A549 (cell line): ENCODE data around the gene PCDHGB7. TPM values are rescaled to one million over a fixed set of nuclear protein-coding genes. Genes with fewer than 3 reads are reported as not detected.

Experiments used
- ATAC-seq, 2 experiments: fragments of 200-7000 bp in 1 of 2; fragments of >200 bp in 1 of 2; cut with Nextera tagmentation in 1 of 2; cut with Tn5 transposase in 1 of 2; 3 replicates each; pipeline versions ENCODE4 v1.8.0 to v1.9.1; 2018 to 2020; ENCODE audit warnings: mild to moderate bottlenecking in 1 of 2, moderate library complexity in 1 of 2
- CTCF ChIA-PET: fragments of 300-600 bp; sonication (Branson Sonifier 250); formaldehyde crosslinking; extraction: SDS; loops from one replicate; lab custom pipeline; 2021; ENCODE audit warnings: antibody characterized with exemption, inconsistent platforms; lab: Yijun Ruan, JAX
- POLR2A ChIA-PET: fragments of 350-600 bp; formaldehyde crosslinking; extraction: SDS; loops from one replicate; lab custom pipeline; 2021; ENCODE audit warnings: antibody characterized with exemption, inconsistent platforms; lab: Yijun Ruan, JAX
- DNase-seq, 2 experiments: peaks; one replicate each; pipeline versions ENCODE4 v3.0.0 to v3.0.0-alpha.2; 2011 to 2016; ENCODE audit warnings: low read depth in 1 of 2, low spot score in 1 of 2
- FAIRE-seq: peaks from 2 replicates; lab custom pipeline; 2011; peaks lifted over from hg19 to GRCh38; lab: Jason Lieb, UNC
- H3K27ac ChIP-seq, 2 experiments: fragments of >200 bp; sonication (Bioruptor Twin); formaldehyde crosslinking; 3 replicates each; pipeline ENCODE4 v1.5.1; 2016 to 2017
- H3K4me1 ChIP-seq: fragments of >200 bp; sonication (Bioruptor Twin); formaldehyde crosslinking; 3 replicates; pipeline ENCODE4 v1.6.1; 2016
- H3K4me2 ChIP-seq: fragments of >200 bp; sonication (Bioruptor Twin); formaldehyde crosslinking; 3 replicates; pipeline ENCODE4 v1.6.1; 2016
- H3K4me3 ChIP-seq: fragments of >200 bp; sonication (Bioruptor Twin); formaldehyde crosslinking; 3 replicates; pipeline ENCODE4 v1.5.1; 2016
- H3K9me3 ChIP-seq: fragments of >200 bp; sonication (Bioruptor Twin); formaldehyde crosslinking; 3 replicates; pipeline ENCODE4 v1.6.1; 2016
- ATOH8 ChIP-seq: fragments of 250-450 bp; sonication (Bioruptor Pico); IDR thresholded peaks from 2 replicates; pipeline ENCODE4 v1.5.0; 2020; ENCODE audit warnings: low read depth, mild to moderate bottlenecking, moderate library complexity
- CHD4 ChIP-seq: fragments of 200-600 bp; sonication (generic); IDR thresholded peaks from 2 replicates; pipeline ENCODE4 v1.6.1; 2016; ENCODE audit warnings: antibody characterized with exemption, mild to moderate bottlenecking, borderline replicate concordance
- FOSB ChIP-seq: fragments of 250-450 bp; sonication (Bioruptor Pico); IDR thresholded peaks from 2 replicates; pipeline ENCODE4 v1.5.0; 2020; ENCODE audit warnings: mild to moderate bottlenecking, moderate library complexity
- FOSL2 ChIP-seq, 2 experiments: fragments of 450-650 bp in 1 of 2; fragments of >200 bp in 1 of 2; sonication (Bioruptor Twin) in 1 of 2; formaldehyde crosslinking; IDR thresholded peaks; 2 replicates each; pipeline versions ENCODE4 v1.5.0 to v1.6.1; 2016 to 2020; ENCODE audit warnings: mild to moderate bottlenecking in 1 of 2, moderate library complexity in 1 of 2
- GATA3 ChIP-seq: IDR thresholded peaks from 2 replicates; pipeline ENCODE4 v1.6.1; 2012; ENCODE audit warnings: borderline replicate concordance
- HDAC2 ChIP-seq: fragments of 200-600 bp; sonication (generic); IDR thresholded peaks from 2 replicates; pipeline ENCODE4 v1.6.1; 2016
- HMGXB4 ChIP-seq: fragments of 250-450 bp; sonication (Bioruptor Pico); IDR thresholded peaks from 2 replicates; pipeline ENCODE4 v1.5.0; 2021; ENCODE audit warnings: mild to moderate bottlenecking, moderate library complexity, borderline replicate concordance
- HOXA7 ChIP-seq: fragments of 250-450 bp; sonication (Bioruptor Pico); IDR thresholded peaks from 2 replicates; pipeline ENCODE4 v1.5.0; 2020; ENCODE audit warnings: mild to moderate bottlenecking, moderate library complexity
- HOXB5 ChIP-seq: fragments of 250-450 bp; sonication (Bioruptor Pico); IDR thresholded peaks from 2 replicates; pipeline ENCODE4 v1.5.0; 2020; ENCODE audit warnings: mild to moderate bottlenecking, moderate library complexity
- JUN ChIP-seq, 2 experiments: fragments of >200 bp; sonication (Bioruptor Twin); formaldehyde crosslinking; IDR thresholded peaks; 2 replicates in 1 of 2; 3 replicates in 1 of 2; pipeline ENCODE4 v1.6.1; 2016 to 2017
- JUNB ChIP-seq: fragments of >200 bp; sonication (Bioruptor Twin); formaldehyde crosslinking; IDR thresholded peaks from 2 replicates; pipeline ENCODE4 v1.6.1; 2016
- RARB ChIP-seq: fragments of 250-450 bp; sonication (Bioruptor Pico); IDR thresholded peaks from 2 replicates; pipeline ENCODE4 v1.8.0; 2021; ENCODE audit warnings: mild to moderate bottlenecking, moderate library complexity
- REST ChIP-seq: fragments of 200-600 bp; sonication (generic); IDR thresholded peaks from 2 replicates; pipeline ENCODE4 v1.6.1; 2016; ENCODE audit warnings: antibody characterized with exemption, mild to moderate bottlenecking, moderate library complexity
- ZFP36 ChIP-seq: fragments of 450-650 bp; IDR thresholded peaks from 2 replicates; pipeline ENCODE4 v1.6.1; 2014; ENCODE audit warnings: borderline replicate concordance; ENCODE audit not compliant: partially characterized antibody
- ZNF302 ChIP-seq: fragments of 250-450 bp; sonication (Bioruptor Pico); IDR thresholded peaks from 2 replicates; pipeline ENCODE4 v1.9.0; 2021; ENCODE audit warnings: inconsistent platforms, mild to moderate bottlenecking, moderate library complexity
- WGBS: methylation state at CpG from one replicate; pipeline ENCODE4 v1.1.6; 2017; ENCODE audit errors: missing lambda C conversion rate; 5-methylcytosine and 5-hydroxymethylcytosine counted together
- polyA plus RNA-seq, 4 experiments: library from polyadenylated mRNA; depleted of rRNA in 3 of 4; stranded (reverse); fragments of >200 nt; fragmentation: RNase III in 1 of 4; extraction: RNeasy Plus Mini Kit Qiagen cat#74134 plus additional on column Dnase treatment in 1 of 4; gene quantifications; 2 replicates in 3 of 4; 3 replicates in 1 of 4; pipeline ENCODE4 v1.2.3, GENCODE V29; 2011 to 2017

Gene PCDHGB7
- polyA plus RNA-seq, 2 of the 4 experiments (the other 2 are of a cell fraction), result 0.06 to 0.14 TPM

- Histone ChIP-seq H3K9me3 (peaks cover 68% of the 10 kb centered on the region), H3K4me2 (no peak overlapping the region), H3K4me1 (no peaks in the 10 kb centered on the region), H3K4me3 (no peak overlapping the region), H3K27ac (no peak overlapping the region)
- FAIRE-seq, result no peak
- ChIA-PET POLR2A (no interaction called here), CTCF (interaction anchor here (1.0 to 3.5 kb wide), 9 partner anchors 14 to 165 kb away, joined by 3 to 28 read pairs (median 7); partner anchors contain the start of genes PCDHGA1, PCDHGA10, PCDHGA7 and TAF7)
- TF ChIP-seq REST (no peak), ATOH8 (CRISPR knock-in tag) (no peak), JUNB (no peak), FOSB (CRISPR knock-in tag) (no peak), CHD4 (no peak), ZNF302 (CRISPR knock-in tag) (no peak), GATA3 (no peak), HOXB5 (CRISPR knock-in tag) (no peak), RARB (no peak), JUN (IDR thresholded peaks at IDR 0.05) (no peak)
- ATAC-seq, result no peak
- 78% methylated on average over 15 of the region's 15 CpGs for WGBS
- DNase-seq, result no peak
Observed at GRCh38 chr5:141398608-141399007, 18.9 kb upstream of the PCDHGB7 start.

- peaks cover 68% of the 10 kb centered on the region for H3K9me3 ChIP-seq
- ChIA-PET POLR2A (no interaction called here), CTCF (interaction anchor here (1.0 to 1.9 kb wide), 2 partner anchors 17 to 125 kb away, joined by 3 to 7 read pairs; partner anchors contain the start of gene PCDHGA7)
- no peak for TF ChIP-seq HMGXB4
- no peak for TF ChIP-seq HOXA7 (CRISPR knock-in tag)
- no peak for TF ChIP-seq FOSL2 (IDR thresholded peaks at IDR 0.05)
- TF ChIP-seq FOSL2 (CRISPR knock-in tag; IDR thresholded peaks at IDR 0.05), result no peak
- no peak for TF ChIP-seq ZFP36
- TF ChIP-seq HDAC2, result no peak
- DNase-seq (no peak), FAIRE-seq (no peak), ATAC-seq (no peak)
- no peak overlapping the region for H3K4me2 ChIP-seq
- 92% methylated on average over 36 of the region's 61 CpGs for WGBS
- no peaks in the 10 kb centered on the region for H3K4me1 ChIP-seq
- no peak overlapping the region for H3K4me3 ChIP-seq
- no peak overlapping the region for H3K27ac ChIP-seq
Observed at GRCh38 chr5:141399555-141400258, 17.8 kb upstream of the PCDHGB7 start.
